CD4-positive, alpha-beta T cell treated with Interleukin-21 for 1 hour (primary cell): ENCODE measurements around the gene ST3GAL4.

ENCODE experiments used
- DNase-seq: peaks from one replicate; pipeline ENCODE4 v3.0.0-alpha.2; 2020

Gene ST3GAL4

DNA sequence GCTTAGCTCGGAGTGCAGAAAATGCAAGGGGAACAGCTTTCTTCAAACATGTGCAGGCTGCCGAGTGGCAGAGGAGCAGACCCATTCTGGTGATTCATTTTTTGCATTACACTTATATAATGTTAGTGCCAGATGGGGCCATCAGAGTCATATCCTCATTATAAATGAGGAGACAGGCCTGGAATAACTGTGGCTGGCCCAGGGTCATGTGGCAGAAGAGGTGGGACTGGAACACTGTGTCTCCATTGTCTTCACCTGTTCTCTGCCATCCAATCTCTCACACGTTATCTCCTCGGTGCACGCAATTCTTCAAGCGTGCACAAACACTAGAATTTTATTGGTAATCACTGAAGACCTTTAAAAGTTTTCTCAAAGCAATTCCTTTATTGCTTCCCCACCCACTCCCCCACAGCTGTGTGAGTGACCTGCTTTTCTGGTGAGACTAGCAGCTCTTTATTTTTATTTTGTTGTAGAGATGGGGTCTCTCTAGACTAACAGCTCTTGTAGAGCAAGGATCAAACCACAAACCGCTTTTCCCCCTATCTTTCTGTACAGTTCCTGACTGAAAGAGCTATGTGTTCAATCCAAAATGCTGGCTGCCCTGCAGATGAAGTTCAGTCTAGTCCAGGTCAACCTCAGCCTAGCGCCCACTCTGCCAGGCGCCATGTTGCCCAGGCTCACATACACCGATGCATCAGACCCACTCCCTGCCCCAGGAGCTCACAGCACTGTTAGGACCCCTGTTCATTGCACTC is 75.3 kb downstream of the ST3GAL4 start:
- no peak for DNase-seq

DNA sequence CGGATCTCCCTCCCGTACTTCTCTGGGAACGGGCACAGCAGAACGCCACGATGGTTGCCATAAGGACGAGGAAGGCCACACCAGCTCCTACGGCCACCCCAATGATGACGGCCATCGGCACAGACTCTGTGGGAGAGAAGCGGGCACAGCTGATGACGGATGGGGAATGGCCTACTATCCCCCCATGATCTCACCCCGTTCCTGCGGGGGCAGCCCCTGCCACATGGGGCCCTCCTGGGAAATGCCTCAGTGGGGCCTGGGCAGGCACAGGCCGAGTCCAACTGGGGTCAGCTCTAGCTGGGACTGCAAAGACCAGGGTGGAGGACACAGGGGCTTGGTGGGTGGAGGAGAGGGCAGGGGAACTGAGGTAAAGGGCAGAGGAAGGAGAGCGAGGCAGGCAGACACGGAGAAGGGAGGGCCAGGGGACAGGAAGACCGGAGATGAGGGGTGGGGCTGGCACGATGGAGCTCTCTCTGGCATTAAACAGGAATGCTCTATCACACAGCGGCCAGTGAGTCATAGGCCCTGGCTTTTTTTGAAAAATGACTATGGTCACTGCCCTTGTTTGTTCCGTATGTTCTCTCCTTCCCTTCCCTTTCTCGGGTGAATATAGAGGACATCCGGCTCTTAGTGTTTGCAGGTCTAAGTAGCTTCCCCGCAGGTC is 76.0 kb downstream of the ST3GAL4 start:
- DNase-seq, result no peak

DNA sequence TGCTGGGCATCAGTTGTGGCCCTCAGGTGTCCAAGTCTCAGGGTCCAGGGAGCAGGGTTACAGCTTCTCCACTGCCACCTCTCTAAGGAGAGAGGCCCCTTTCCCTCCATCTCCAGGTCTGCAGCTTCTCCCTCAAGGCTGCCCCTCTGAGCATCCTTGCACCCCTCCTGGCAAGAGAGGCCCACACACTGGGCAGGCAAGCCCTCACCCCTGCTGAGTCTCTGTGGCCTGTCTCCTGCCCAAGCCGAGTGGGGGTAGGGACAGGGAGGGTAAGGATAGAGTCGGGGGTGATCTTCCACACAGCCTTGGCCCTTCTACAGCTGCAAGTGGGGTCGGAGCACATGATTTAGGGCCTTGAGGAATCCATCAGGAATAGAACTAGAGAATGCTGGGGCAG is 76.6 kb downstream of the ST3GAL4 start:
- no peak for DNase-seq

DNA sequence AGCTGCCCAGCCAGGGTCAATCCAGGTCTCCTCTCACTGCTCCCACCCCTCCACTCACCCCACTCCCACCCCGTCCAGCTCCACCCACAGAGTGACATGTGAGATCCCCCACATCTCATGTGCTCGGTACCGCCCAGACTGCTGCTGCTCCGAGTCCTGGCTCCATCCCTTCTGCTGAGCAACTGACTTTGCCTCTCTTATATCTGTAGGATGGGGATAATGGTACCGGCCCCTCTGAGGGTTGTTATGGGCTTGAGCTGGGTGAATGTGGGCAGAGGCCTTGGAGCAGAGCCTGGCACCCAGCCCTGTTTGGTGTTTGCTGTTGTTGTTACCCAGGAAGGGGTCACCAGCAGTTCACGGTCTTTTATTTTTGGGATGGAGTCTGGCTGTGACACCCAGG is 77.0 kb downstream of the ST3GAL4 start:
- DNase-seq, result no peak

DNA sequence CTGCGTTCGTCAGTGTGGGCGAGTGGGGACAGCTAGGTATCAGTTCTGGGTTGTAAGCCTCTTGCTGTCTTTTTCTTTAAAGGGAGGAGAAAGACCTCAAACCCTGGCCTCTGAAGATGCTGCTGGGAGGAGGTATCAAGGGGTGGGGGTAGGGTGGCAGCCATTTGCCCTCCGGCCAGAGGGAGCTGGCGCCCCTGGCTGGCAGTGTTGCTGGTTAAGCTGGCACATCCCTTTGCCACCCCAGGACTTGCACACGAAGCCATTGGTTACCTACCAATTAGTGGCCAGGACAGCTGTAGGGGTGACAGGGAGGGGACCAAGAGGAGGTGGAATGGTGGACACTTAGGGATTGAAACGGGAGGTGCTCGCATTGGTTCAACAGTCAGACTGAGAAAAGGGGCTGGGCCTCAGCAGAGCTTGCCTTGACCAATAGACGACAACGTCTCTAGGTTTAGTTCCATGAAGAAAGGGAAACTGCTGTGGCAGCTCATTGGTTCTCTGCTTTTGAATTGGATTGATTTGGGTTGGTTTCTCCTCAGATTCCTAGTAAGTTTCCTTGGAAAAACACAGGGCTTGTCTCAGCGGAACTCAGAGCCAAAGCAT is 77.9 kb downstream of the ST3GAL4 start:
- no peak for DNase-seq

DNA sequence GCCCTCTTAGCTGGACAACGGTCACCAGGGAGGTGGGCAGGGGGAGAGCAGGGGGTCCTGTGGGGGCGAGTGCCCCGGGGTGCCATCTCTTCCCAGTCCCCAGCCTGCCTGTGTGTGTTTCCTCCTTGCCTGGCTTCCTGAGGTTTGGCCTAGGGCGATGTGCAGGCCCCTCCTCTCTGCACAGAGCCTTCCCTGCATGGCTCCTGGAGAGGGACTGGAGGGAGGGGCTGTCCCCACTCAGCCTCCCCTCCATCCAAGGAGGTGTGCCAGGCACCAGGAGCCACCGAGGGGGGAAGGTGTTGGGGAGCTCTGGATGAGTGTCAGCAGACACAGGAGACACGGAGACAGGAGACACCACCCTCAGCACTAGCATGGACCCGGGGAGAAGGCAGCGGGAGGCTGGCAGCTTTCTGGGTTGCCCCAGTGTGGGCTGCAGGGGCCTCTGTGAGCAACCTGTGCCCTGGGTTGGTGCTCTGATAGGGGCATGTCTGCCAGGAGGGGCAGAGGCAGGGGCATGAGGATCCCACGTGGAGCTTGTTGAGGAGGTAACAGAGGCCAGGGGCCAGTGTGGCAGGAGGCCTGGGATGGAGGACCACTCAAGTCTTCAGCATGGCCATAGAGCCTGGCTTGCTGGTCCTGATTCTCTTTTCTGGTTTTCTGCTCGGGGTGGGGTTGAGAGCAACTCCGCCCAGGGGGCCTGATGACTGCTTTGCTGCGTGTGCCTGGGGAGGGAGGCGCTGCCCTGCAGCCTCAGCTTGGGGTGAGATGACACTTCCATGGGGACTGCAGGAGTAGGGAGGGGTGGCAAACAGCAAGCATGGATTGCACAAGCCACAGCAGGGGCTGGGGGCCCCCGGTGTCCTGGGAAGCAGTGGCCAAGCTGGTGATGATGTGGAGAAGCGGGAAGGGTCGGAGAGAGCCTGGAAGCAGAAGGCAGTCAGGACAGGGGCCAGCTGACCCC is 78.8 kb downstream of the ST3GAL4 start:
- no peak for DNase-seq

DNA sequence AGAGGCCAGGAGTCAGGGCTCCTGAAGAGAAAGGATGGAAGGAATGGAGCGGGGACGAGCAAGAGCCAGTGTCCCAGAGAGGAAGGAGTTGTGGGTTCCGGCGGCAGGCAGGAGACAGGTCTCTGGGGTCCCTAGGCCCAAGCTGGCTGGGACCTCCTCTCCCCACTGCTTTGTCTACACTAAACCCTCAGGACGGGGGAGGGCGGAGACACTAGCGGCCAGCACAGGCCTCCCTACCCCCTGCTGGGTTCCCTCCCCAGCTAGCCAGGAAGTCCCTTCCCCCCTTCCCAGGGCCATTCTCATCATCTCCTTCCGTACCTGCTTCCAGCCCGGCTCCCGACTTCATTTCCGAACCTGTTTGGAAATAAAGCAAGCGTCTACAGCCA is 79.5 kb downstream of the ST3GAL4 start:
- DNase-seq, result no peak

DNA sequence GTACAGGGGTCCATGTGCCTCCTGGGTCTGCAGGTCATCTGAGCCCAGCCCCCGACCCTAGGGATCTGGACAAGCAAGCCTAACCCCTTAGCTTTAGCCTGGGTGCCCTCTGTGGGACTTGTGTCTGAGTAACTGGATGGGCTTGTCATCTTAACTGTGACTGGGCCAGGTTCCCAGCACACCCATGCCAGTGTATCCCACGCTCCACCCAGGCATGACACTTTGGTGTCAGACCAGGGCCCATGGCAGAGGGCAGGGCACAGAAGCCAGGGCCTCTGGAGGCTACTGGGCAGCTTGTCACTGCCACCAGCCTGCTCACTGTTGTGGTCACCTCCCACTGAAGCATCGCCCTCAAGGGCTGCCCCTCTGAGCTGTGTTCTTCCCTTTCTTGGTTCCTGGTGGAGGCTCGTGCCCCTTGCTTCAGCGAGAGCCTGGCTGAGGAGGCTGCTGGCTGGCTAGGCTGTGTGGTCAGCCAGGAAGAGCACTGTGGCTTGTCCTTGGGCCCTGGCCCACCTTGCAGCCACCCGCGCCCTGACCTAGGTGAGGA is 80.8 kb downstream of the ST3GAL4 start:
- no peak for DNase-seq

DNA sequence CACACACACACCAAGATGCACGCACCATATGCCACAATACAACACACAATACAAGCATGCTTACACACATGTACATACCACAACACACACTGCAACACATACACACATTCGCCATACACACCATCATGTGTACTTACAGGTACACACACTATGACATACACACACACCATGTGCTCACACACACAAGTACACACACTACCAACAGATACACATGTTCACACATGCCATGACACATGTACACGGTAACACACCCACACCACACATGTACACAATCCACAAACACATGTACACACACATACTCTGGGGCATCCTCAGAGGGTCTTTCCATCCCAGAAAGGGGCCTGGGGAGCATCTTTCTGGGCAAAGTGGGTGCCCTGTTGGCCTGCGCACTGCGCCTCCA is 82.2 kb downstream of the ST3GAL4 start:
- DNase-seq, result no peak

DNA sequence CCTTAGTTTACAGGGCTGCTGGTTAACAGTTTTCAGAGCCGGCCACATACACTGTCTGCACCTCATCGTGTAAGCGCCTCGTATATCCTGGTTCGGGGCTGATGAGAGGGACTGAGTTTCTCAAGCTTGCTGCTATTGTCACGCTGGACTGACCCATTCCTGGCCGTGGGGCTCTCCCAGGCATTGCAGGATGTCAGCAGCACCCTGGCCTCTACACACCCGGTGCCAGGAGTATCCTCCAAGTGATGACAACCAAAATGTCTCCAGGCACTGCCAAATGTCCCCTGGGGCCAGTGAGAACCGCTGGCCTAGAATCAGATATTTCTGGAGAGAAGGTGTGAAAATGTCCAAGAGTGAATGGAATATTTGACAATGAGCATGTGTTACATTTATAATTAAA is 82.8 kb downstream of the ST3GAL4 start:
- no peak for DNase-seq

DNA sequence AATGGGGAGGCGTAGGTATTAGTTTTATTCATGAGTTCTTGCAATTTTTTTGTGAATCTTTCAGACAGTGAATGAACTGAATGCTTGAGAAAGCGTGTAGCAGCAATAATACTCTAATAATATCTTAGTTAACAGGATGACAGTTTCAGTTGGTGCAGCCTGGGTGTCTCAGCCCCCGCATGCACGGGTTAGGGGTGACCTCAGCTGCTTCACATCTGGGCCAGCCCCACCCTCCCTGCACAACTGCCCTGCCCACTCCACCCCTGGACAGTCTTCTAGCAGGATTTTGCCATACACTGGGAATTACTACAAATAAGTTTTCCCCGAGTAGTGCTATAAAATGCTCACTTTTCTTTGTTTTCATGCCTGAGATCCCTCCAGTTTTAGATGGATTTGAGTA is 83.2 kb downstream of the ST3GAL4 start:
- DNase-seq, result no peak

DNA sequence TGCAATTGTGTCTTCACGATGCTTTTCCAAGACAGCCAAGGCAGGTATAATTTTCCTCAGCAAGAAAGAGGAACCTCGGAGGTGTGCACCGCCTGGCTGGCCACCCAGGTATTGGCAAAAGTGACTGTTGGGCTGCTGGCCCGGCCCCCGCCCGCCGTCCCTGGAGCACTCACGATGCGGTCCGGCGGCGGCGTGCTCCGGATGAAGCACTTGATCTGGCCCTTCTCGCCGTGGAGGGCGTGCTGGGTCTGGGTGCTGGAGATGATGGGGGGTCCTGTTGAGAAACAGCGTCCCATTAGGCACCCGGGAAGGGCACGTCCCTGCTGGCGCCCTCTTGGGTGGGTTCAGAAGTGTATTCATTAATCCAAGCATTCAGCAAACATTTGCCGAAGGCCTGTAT is 84.8 kb downstream of the ST3GAL4 start:
- no peak for DNase-seq

DNA sequence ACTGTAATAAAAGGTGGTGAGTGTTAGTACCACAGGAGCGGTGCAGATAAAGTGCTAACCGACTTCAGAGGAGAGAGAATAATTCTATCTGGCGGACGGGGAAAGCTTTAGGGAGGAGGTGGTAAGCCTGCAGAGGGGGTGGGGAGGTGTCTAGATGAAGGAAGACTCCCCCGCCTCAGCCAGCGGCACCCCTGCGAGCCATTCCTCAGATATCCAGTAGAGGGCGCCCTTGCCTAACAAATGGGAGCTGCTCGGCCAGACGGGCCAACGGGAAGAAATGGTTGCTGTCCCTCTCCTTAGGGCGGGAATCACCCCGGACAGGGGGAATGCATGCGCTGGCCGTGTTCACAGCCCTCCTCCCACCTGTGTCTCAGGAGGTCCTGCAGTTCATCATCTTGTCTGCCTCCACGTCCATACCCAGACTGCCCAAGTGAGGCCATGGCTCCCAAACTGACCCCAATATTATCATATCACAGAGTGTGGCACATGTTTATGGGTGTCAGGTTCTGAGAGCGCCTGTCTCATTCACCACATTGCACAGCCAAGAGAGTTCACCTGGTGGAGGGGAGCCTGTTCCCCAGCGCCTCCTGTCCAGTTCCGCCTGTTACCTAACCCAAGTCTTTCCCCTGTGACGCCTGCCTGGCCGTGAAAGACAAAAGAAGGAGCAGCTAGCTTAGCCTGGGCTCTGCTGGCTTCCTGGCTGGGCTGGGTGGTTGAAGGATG is 85.5 kb downstream of the ST3GAL4 start:
- peak; percentile 73 for DNase-seq

DNA sequence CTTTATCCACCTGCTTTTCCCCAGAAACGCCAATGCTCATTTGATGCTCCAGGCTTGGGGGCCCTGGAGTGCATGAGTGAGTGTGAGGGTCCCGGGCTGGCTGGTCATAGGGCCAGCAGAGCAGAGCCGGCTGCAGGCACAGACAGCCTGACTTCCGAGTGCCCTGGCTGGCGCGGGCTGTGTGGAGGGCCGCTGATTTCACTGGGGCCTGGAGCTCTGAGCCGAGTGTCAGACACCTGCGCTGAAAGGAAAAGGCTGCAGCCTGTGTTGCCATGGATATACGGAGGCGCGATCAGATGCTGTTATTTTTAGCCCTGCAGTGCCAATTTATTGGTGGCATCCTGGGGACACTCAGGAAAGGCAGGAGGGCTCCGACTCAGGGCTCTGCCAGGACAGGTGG is 87.6 kb downstream of the ST3GAL4 start:
- DNase-seq, result no peak

DNA sequence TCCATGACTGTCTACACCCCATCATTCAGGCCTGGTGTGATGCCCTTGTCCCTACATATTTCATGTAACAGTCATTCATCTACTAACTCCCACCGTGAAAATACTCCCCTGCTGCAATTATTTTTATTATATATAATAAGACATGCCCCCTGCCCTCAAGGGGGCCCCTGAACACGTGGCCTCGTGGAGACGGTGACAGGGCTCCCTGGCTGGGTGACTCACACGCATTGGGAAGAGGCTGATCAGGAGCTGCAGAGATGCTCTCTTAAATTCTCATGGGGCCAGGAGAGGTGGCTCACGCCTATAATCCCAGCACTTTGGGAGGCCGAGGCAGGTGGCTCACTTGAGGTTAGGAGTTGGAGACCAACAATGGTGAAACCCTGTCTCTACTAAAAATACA is 88.6 kb downstream of the ST3GAL4 start:
- DNase-seq, result no peak

DNA sequence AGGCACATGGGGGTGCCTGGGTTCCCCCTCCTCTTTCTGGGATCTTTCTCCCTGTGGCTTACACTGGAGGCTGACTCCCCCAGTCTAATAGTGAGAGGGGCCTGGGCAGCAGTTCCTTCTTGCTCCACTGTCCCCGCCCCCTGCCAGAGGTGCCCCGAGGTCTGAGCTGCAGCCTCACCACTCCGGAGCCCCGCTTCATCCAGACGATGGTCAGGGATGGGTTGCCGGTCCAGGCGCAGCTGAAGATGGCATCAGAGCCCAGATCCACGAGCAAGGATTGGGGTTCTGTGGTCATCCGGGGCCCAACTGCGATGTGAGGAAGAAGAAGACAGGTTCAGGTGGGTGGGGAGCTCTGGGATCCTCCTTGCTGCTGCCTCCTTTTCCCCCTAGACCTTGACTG is 91.1 kb downstream of the ST3GAL4 start:
- no peak for DNase-seq

DNA sequence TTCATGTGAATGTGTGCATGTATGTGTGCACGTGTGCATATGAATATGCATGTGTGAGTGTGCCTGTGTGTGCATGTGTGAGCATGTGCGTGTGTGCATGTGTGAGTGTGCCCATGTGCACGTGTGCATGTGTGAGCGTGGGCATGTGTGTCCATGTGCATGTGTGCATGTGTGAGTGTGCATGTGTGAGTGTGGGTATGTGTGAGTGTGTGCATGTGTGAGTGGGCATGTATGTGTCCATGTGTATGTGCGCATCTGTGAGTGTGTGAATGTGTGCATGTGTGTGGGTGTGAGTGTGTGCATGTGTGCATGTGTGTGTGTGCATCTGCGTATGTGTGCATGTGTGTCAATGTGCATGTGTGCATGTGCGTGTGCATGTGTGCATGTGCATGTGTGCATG is 94.7 kb downstream of the ST3GAL4 start:
- DNase-seq, result no peak

DNA sequence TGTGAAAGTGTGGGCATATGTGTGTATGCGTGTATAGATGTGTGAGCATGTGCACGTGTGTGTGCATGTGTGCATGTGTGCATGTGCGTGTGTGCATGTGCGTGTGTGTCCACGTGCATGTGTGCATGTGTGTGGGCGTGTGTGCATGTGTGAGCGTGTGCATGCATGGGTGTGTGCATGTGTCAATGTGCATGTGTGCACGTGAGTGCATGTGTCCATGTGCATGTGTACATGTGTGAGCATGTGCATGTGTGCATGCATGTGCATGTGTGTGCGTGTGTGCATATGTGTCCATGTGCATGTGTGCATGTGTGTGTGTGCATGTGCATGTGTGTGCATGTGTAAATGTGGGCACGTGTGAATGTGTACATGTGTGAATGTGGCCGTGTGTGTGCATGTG is 95.3 kb downstream of the ST3GAL4 start:
- DNase-seq, result no peak

DNA sequence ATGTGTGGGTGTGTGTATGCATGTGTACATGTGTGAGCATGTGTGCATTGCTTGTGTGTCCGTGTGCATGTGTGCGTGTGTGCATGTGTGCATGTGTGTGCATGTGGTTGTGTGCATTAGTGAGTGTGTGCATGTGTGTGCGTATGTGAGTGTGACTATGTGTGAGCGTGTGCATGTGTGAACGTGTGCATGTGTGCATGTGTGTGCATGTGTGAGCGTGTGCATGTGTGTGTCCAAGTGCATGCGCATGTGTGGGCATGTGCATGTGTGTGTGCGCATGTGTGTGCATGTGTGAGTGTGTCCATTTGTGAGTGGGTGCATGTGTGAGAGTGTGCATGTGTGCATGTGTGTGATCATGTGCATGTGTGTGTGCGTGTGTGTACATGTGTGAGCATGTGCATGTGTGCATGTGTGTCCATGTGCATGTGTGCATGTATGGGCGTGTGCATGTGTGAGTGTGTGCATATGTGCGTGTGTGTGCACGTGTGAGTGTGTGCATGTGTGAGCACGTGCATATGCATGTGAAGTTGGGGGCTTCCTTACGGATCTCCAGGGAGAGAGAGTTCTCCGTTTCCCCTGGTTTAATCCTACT is 95.8 kb downstream of the ST3GAL4 start:
- no peak for DNase-seq

DNA sequence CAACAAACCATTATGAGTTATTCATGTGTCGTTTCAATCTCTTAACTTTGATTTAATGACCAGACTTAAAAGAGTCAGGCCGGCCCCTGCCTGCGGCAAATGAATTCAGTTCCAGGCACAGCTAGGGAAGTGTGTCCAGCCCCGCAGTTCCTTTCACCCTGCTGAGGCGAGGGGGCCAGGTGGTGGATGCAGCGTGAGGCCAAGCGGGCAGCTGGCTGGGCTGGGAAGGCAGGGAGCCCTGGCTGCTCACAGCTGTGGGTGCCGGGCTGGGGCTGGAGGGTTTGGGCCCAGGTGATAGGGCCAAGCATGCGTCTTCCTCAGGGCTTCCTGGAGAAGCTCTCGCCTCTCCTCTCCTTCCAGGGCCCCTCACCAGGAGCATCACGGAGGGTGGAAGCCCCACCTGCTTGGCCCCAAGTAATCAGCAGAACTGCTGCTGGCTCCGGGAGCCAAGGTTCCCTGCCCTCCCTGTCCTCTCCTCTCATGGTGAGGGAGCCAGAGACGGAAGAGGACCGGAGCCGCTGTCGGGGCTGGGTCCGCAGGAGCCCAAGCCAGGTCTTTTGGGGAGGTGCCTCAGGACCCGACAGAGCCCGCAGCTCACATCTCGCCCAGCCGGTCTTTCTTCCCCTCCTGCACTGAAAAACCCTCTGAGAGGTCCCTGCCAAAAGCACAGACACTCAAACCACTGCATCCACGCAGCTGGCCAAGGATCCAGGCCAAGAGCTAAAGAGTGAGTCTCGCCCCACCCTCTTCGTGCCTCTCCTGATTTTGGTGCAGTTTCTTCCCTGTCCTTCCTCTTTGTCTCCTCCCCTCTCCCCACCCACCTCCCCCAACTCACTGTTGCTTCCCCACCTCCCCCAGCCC is 97.0 kb downstream of the ST3GAL4 start:
- DNase-seq, result no peak

DNA sequence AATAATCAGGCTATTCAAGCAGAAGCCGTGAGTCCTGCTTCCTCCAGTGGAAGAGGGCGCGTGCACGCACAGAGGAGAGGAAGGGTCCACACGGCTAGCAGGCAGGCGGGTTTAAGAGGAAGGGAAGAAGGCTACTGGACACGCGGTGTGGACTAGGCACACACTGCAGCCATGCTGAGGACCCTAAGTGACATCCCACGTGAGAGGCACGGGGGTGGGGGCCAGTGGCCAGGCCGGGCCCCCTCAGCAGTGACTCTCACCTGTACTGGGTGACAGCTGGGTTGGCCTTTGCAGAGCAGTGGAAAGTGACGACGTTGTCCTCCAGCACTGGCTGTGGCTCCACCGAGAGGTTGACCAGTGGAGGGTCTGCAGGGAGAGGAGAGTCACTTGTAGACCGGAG is 100.6 kb downstream of the ST3GAL4 start:
- DNase-seq, result no peak
